ENCODE measurements around the gene MGLL. TPM values are rescaled to one million over a fixed set of nuclear protein-coding genes. Genes with fewer than 3 reads are reported as not detected.

Gene MGLL
- total and polyA plus RNA-seq, 8 donors: 3.3 to 11.4 (median 6.6) TPM

DNA sequence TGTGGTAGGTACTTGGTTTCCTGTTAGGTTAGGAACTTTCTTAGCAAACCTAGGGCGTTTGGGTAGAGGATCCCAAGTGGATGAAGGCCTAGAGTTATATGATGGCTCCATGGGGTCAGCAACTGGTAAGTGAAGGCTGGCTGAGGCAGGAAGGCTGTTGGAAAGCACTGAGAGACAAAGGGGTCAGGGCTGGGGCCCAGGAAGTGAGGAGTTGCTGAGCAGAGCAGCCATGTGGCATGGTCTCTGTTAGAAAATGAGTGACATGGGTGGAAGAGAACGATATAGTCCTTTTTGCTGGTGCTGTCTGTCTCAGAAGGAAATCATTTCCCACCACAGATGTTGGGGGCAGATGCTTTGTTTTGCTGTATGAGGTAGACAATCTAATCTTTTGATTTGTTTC is 34.5 kb upstream of the MGLL start:
- WGBS, 2 donors: 75 to 80% methylated on average over 2 of the region's 2 CpGs
- intact Hi-C loops (cut with DNase I): no loop called here
- Histone ChIP-seq H3K9me3 (no peaks in the 10 kb centered on the region), H3K27me3 (no peaks in the 10 kb centered on the region), H3K4me3 (no peak overlapping the region), H3K27ac (no peak overlapping the region), H3K36me3 (no peaks in the 10 kb centered on the region), H3K4me1 (no peaks in the 10 kb centered on the region)
- no peak for DNase-seq
- no peak for FAIRE-seq
- ATAC-seq: no peak
- TF ChIP-seq, protein P1, sequence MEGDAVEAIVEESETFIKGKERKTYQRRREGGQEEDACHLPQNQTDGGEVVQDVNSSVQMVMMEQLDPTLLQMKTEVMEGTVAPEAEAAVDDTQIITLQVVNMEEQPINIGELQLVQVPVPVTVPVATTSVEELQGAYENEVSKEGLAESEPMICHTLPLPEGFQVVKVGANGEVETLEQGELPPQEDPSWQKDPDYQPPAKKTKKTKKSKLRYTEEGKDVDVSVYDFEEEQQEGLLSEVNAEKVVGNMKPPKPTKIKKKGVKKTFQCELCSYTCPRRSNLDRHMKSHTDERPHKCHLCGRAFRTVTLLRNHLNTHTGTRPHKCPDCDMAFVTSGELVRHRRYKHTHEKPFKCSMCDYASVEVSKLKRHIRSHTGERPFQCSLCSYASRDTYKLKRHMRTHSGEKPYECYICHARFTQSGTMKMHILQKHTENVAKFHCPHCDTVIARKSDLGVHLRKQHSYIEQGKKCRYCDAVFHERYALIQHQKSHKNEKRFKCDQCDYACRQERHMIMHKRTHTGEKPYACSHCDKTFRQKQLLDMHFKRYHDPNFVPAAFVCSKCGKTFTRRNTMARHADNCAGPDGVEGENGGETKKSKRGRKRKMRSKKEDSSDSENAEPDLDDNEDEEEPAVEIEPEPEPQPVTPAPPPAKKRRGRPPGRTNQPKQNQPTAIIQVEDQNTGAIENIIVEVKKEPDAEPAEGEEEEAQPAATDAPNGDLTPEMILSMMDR (IDR thresholded peaks at IDR 0.05): no peak

DNA sequence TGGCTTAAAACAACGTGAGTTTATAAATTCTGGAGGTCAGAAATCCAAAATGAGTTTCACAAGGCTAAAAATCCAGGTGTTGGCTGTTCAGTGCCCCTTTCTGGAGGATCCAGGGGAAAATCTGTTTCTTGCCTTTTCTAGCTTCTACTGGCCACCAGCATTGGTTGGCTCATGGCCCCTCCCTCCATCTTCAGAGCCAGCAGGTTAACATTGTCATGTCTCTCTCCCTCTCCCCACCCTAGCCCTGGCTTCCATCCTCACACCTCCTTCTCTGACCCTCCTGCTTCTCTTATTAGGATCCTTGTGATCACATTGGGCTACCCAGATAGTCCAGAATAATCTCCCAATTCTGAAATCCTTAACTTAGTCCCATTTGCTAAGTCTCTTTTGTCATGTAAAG is 32.9 kb upstream of the MGLL start:
- no peaks in the 10 kb centered on the region for H3K4me1 ChIP-seq
- intact Hi-C loops (cut with DNase I): no loop called here

DNA sequence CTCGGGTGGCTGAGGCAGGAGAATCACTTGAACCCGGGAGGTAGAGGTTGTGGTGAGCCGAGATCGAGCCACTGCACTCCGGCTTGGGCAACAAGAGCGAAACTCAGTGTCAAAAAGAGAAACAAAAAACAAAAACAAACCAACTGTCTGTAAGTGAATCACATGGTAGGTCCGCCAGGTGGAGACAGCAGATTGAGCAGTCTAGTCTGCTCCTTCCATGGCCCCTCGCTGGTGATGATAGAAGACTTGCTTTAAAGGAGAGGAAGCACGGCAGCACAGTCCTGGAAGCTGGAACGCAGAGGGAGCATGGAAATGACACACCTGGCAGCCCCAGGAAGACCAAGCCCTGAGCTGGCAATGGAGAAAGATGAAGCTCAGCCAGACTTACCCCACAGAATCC is 31.4 kb upstream of the MGLL start:
- peak in 3 of 6 donors; percentile 12 to 44 (median 25) for DNase-seq
- H3K9me3 ChIP-seq: no peaks in the 10 kb centered on the region
- TF ChIP-seq, protein P1 (IDR thresholded peaks at IDR 0.05): no peak
- H3K4me1 ChIP-seq: no peaks in the 10 kb centered on the region
- H3K36me3 ChIP-seq: no peaks in the 10 kb centered on the region
- H3K27ac ChIP-seq: no peak overlapping the region
- 53 to 82% methylated on average over 10 of the region's 10 CpGs for WGBS, 2 donors
- H3K4me3 ChIP-seq: no peak overlapping the region
- no peaks in the 10 kb centered on the region for H3K27me3 ChIP-seq
- ATAC-seq: peak in 3 of 4 donors; percentile 56 to 69 (median 63)
- FAIRE-seq: no peak
- intact Hi-C loops (cut with DNase I): no loop called here

More for the DNA sequence above, 32.9 kb upstream of the MGLL start:
- Histone ChIP-seq H3K9me3 (no peaks in the 10 kb centered on the region), H3K27me3 (no peaks in the 10 kb centered on the region), H3K27ac (no peak overlapping the region), H3K36me3 (no peaks in the 10 kb centered on the region), H3K4me3 (no peak overlapping the region)
- no peak for ATAC-seq
- FAIRE-seq: no peak
- 53 to 63% methylated on average over 1 of the region's 1 CpG for WGBS, 2 donors
- TF ChIP-seq, protein P1 (IDR thresholded peaks at IDR 0.05): no peak
- no peak for DNase-seq

- no peak for DNase-seq
- TF ChIP-seq, protein P1 (IDR thresholded peaks at IDR 0.05): no peak
- no peaks in the 10 kb centered on the region for H3K36me3 ChIP-seq
- 82 to 84% methylated on average over 9 of the region's 9 CpGs for WGBS, 2 donors
- no peak overlapping the region for H3K4me3 ChIP-seq
- no peaks in the 10 kb centered on the region for H3K9me3 ChIP-seq
- intact Hi-C loops (cut with DNase I): no loop called here
- ATAC-seq: peak in 1 of 4 donors; percentile 48
- H3K27ac ChIP-seq: no peak overlapping the region
- FAIRE-seq: no peak
- H3K27me3 ChIP-seq: no peaks in the 10 kb centered on the region
- H3K4me1 ChIP-seq: no peaks in the 10 kb centered on the region
These were observed 29.6 kb upstream of the MGLL start for GRCh38 chr3:127851899-127852298.

- 84 to 86% methylated on average over 5 of the region's 5 CpGs for WGBS, 2 donors
- H3K4me3 ChIP-seq: no peak overlapping the region
- DNase-seq: no peak
These were observed 27.1 kb upstream of the MGLL start for GRCh38 chr3:127849368-127849767.

More at GRCh38 chr3:127849368-127849767, 27.1 kb upstream of the MGLL start:
- no peak overlapping the region for H3K27ac ChIP-seq
- ATAC-seq: no peak
- H3K36me3 ChIP-seq: no peaks in the 10 kb centered on the region
- no peaks in the 10 kb centered on the region for H3K4me1 ChIP-seq
- no peaks in the 10 kb centered on the region for H3K27me3 ChIP-seq
- no peak for FAIRE-seq
- TF ChIP-seq, protein P1 (IDR thresholded peaks at IDR 0.05): no peak
- intact Hi-C loops (cut with DNase I): no loop called here
- H3K9me3 ChIP-seq: no peaks in the 10 kb centered on the region

Measured in pancreas (tissue), 10 donors.